ENCODE measurements around the gene TBC1D19.

DNA sequence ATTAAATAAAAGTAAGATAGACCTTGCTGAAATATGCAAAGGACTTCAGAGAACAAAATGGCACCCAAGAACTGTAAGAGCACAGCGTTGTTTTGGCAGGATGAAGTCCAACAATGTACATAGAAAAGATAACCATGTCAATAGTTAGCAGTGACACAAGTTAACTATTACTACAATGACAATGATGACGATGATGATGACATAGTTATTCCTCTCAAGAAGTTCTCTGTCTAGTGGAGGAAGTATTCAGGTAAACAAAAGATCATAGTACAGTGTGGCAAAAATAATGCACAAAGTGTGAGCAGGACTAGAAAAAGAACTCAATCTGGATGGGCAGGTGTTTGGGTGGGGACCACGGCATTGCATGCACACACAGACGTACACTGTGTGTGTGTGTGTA is 201.4 kb downstream of the TBC1D19 start:
- TF ChIP-seq, protein P1, sequence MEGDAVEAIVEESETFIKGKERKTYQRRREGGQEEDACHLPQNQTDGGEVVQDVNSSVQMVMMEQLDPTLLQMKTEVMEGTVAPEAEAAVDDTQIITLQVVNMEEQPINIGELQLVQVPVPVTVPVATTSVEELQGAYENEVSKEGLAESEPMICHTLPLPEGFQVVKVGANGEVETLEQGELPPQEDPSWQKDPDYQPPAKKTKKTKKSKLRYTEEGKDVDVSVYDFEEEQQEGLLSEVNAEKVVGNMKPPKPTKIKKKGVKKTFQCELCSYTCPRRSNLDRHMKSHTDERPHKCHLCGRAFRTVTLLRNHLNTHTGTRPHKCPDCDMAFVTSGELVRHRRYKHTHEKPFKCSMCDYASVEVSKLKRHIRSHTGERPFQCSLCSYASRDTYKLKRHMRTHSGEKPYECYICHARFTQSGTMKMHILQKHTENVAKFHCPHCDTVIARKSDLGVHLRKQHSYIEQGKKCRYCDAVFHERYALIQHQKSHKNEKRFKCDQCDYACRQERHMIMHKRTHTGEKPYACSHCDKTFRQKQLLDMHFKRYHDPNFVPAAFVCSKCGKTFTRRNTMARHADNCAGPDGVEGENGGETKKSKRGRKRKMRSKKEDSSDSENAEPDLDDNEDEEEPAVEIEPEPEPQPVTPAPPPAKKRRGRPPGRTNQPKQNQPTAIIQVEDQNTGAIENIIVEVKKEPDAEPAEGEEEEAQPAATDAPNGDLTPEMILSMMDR (IDR thresholded peaks at IDR 0.05), result no peak
- no peak for TF ChIP-seq POLR2A (IDR thresholded peaks at IDR 0.05)

All from thyroid gland (tissue), 4 donors.